GM19328 (cell line): ENCODE results near the gene PSMB8.

Source experiments
- ATAC-seq: cut with Tn5 transposase; IDR thresholded peaks from one replicate; pipeline ENCODE4 v1.9.1; 2021; ENCODE audit warnings: mild to moderate bottlenecking, moderate library complexity; ENCODE audit not compliant: unreplicated experiment

The PSMB8 gene

DNA sequence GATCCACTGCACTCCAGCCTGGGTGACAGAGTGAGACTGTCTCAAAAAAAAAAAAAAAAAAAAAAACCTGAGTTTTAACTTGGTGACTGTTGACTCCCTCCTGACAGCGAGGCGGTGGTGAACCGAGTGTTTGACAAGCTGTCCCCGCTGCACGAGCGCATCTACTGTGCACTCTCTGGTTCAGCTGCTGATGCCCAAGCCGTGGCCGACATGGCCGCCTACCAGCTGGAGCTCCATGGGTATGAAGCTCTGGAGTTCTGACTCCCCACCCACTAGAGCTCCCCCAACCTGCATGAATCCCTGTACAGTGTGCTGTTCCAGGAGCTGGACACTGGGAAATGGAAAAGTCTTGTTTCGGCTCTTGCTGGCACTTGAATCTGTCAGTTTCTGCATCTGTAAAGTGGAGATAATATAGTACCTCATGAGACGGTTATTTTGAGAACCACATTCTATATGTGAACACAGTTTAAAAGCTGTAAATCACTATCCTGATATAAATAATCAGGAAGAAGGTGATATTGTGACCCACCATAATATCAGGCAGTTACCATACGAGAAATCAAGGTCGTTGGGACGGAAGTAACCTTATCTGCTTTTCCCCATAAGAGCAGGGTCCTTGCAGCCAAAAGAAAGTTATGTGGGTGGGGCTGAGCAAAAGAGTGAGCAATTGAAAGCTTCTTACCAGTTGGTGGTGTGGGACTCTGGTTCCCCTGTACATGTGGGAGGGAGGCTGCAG is 13.5 kb upstream of the PSMB8 start:
- no peak for ATAC-seq

DNA sequence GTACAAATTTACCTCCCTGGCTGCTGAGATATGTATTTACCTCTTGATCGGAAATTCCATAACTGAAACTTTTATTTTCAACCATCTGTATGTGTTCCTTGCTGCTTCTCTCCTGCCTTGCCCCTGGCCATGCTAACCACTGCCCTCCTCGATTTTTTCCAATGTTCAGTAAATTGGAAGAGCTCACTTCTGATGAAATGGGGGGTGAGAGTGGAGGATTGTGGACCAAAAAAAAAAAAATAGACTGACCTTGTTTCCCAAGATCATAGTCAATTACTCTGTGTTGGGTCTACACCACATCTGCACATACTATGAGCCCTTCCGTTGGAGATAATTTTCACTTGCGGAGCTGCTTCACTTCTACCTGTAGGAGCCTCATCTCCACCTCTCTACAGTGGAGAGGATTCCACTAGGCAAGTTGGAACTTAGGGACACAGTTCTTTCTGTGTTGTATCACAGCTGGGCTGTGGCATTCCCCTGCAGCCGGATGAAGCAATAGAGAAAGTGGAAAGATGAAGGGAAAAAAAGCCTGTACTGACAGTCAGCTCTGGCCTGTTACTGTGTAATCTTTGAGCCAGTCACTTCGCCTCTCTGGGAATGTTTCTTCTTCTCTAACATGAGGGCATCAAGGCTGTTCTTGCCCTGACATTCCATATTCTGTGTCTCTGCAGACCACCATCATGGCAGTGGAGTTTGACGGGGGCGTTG is 11.8 kb upstream of the PSMB8 start:
- no peak for ATAC-seq

DNA sequence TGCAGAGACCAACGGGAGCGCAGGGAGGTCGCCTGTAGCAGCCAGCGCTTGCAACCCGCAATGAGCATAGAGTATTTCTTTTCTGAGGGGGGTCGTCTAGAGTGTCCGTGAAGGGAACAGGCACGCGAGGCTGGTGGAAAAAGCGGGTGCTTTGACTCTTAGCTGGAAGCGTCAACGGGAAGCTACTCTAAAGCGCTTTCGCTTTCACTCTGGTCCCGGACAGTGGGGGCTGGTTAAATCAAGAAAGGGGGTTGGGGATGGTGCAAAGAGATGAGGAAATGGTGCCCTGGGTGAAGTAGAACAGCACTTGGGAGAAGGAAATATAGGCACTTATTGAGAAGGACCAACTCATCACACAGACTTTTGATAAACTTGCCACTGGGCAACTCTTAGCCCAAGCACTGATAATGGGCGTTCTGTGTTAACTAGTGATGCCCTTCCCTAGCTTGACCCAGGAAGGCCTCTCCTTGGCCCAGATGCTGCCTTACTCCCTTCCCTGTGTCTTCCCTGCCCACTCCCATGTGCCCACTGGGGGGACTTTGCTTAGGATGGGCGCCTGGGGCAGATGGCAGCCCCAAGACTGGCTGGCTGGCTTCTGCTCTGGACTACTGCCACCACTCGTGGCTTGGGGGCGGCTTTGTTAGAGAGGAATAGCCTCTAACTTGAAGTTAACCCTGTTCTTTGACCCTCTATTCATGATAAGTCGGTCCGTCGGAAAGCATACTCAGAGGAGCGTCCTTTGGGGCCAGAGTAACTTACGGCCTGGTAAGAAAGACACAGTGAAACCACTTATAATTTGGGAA is 10.7 kb upstream of the PSMB8 start:
- no peak for ATAC-seq

DNA sequence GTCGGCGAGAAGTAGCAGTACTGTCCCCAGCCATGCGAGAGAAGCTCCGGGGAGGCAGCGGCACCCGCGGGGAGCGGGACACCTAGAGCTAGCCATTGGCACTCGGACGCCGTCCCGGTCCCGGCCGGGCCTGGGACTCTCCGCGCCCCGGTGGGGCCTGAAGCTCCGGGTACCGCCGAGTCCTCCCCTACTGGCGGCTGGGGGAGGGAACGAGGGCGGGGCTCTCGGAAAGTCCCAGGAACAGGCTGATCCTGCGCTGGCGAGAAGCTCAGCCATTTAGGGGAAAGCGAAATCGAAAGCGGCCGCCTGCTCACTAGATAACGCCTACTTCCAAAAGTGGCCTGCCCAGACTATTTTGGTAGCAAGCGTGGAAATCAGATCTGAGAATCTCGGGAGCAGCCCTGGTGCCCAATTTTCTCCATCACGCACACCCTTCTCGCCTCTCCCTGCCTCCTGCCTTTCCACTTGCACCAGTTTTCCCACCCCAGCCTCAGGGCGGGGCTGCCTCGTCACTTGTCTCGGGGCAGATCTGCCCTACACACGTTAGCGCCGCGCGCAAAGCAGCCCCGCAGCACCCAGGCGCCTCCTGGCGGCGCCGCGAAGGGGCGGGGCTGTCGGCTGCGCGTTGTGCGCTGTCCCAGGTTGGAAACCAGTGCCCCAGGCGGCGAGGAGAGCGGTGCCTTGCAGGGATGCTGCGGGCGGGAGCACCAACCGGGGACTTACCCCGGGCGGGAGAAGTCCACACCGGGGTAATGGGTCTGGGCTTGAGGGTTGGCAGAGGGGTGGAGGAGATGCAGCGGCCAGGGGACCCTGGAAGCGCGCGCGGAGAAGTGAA is 9.9 kb upstream of the PSMB8 start, which contains the start of the genes PSMB9 and TAP1:
TSS of gene PSMB9 (plus strand) at position 652 of the 835 bp plus-strand sequence. CDS start at position 690, 38 bp downstream.
TSS of gene TAP1 (minus strand) at position 164 of the 835 bp plus-strand sequence. CDS start at position 96, 68 bp downstream.
- peak; percentile 80 for ATAC-seq

DNA sequence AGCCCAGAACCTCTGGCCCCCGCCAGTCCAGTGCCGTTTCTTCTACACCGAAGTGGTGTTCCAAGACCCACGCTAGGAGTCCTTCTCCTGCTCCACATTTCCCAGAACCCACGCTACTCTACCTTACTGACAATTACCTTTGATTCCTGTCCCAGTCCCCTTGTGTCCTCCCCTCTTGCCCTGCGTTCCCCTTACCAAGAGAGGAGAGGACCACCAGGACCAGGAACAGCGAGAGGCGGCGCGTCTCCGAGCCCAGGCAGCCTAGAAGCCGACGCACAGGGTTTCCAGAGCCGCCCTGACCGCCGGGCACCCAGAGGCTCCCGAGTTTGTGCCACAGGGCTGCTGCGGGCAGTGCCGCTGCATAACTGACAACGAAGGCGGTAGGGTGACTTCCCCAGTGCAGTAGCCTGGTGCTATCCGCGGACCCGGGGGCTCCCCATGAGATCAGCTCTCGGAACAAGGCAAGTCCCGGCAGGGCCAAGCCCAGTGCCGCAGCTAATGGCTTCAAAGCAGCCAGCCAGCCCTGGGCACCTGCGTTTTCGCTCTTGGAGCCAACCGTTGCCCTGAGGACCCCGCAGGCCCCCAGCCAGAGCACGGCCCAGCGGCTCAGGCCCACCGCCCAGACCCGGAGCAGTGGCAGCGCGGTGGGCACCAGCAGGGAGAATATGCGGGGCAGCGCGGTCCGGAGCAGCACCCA is 9.1 kb upstream of the PSMB8 start:
- ATAC-seq, result no peak

DNA sequence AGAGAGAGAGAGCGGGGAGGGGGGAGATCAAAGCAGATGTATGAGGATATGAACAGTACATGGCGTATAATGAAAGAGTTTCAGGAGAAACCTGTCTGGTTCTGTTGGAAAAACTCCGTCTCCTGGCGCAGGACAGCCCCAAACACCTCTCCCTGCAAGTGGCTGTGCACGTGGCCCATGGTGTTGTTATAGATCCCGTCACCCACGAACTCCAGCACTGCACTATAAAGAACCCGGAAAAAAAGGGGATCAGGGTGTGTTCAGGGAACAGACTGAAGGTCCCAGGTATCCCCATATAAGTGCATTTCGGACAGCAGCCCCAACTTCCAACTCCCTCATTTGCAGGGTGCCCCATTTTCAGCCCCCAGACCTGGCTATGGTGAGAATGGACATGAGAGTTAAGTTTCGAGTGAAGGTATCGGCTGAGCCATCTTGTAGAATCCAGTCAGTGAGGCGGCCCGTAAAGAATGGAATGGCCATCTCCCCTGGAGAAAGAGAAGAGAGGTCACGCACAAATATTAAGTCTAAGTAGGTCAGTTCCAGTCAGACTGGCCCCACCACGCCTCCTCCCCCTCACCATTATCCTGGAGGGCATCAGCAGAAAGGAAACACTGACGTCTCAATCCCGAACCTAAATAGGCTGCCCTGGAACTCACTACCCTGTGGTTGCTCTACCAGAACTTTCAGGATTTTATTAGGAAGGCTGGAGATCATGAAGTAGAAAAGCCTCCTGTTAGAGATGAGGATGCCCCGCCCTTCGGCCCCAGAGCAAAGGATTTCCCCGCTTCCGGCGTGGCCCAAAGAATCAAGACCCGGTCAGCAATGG is 8.4 kb upstream of the PSMB8 start:
- no peak for ATAC-seq

DNA sequence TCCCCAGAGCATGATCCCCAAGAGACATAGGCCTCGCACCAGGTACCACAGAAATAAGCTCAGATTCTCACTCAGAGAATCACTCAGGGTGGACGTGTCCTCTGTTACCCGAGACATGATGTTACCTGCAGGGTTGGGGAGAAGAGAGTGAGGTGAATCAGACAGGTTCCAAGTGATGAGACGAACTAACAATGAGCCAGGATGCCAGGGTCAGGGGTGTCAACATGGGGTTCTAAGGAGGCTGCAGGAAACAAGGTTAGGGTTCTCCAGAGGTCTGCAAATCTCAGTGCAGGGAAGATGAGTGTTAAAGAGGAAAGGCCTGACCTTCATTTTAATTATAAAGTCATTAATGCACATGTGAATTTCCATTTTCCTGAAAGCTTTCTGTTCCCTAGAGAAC is 7.2 kb upstream of the PSMB8 start:
- ATAC-seq, result no peak

DNA sequence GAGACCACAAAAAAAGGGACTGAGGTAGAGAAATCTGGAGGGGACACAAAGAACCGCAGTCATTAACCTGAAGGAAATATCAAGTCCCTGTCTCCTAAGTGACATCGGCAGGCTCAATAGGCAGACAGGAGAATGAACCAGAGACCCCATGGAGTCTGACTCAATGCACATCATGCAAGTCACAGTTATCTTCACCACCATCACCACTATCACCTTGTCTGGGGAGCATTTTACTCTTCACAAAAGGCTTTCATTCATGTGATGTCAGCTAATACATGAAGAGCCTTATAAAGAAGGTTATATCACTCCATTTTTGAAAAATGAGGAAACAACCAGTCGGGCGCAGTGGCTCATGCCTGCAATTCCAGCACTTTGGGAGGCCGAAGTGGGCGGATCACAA is 5.3 kb upstream of the PSMB8 start:
- ATAC-seq, result no peak

DNA sequence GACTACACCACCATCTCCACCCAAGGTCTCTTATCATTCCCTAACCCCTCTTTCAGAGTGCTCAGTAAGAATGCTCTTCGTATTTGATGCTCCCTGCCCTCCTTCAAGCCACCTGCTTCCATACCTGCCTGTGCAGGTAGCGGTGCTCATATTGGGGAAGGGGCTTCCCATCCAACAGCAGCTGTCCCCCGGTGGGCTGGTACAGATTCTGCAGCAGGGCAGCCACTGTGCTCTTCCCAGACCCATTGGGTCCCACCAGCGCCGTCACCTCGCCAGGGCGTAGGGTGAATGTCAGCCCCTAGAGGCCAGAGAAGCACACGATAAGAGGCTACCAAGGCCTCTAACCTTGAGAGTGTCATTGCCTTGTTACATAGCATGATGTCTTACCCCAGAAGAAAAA is 3.9 kb upstream of the PSMB8 start:
- ATAC-seq, result no peak

DNA sequence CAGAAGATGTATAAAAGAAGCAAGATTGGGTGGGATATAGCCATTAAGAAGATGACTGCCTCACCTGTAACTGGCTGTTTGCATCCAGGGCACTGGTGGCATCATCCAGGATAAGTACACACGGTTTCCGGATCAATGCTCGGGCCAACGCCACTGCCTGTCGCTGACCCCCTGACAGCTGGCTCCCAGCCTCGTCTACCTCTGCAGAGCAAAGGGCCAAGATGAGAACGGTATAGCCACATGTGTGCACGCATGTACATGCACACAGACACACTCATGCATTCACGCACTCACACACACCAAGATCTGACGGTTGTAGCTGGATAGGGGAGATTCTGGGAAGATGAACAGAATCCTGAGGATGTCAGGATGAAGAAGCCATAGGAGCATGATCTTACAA is 3.2 kb upstream of the PSMB8 start:
- ATAC-seq, result no peak

DNA sequence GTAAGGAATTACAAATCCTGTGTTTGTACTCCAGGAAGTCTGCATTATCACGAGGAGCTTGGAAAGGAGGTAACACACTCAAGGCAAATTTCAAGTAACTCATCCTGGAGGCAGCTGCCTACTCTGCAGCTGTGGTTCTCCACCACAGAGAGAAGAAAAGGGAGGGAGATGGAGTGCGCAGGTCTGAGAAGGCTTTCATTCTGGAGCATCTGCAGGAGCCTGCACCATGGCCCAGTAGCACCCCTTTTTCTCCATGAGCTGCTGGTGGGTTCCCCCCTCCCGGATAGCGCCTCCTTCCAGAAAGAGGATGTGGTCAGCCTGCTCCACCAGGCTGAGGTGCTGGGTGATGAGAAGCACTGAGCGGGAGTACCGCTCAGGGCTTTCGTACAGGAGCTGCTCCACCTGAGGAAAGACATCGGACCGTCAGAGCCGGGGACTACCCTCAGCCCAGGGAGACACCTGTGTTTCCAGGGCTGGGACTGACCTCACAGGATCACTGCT is 1.6 kb upstream of the PSMB8 start:
- no peak for ATAC-seq

DNA sequence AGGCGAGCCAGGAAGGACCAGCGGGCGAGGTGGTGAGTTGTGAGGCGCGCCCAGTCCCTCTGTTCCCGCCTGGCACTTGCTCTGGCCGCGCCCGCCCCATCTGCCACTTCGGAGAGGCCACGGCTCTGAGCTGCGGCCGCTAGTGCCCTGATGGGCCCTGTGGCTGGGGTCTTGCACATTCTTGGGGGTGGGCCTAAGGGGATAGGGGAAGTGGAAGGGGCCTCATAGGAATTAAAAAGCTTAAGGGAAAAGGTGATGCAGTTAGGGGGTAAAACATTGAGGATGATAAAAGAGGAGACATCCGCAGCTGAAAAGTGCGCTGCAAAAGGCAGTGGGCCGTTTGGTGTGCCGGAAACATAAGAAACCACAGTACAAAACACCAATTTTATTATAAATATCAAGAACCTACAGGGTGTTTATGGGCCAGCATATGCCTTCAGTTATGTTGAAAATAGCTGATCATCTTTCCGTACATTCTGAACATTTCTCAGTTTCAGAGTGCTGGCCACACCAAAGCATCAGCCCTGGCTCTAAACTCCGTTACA is 1.1 kb upstream of the PSMB8 start:
- no peak for ATAC-seq

DNA sequence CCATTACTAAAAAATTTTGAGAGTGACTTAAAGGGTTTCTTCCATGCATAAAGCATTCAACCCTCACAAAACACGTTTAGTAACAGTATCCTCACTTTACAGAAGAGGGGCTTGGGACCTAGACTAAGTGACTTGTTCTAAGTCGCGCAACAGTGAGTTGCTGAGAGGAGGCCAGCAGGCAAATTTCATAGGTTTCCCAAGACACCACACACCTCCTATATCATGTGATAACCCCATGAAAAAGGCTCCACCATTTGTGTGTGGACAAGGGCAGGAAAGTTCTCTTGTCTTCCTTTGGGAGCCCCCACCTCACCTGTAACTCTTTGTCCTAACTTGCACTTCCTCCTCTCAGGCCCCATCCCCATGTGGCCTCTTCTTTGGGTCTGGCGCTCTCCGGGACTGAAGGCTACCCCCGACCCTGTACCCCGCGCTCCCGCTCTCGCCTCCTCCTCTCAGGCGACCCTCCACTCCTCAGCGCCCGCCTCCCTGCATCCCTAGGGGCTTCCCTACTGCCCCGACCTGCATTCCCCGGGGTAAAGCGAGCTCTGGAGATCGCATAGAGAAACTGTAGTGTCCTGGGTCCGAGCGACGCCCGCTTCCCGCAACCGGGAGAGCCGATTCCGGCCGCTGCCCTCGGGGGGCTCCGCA is 392 bp downstream of the PSMB8 start:
- no peak for ATAC-seq

DNA sequence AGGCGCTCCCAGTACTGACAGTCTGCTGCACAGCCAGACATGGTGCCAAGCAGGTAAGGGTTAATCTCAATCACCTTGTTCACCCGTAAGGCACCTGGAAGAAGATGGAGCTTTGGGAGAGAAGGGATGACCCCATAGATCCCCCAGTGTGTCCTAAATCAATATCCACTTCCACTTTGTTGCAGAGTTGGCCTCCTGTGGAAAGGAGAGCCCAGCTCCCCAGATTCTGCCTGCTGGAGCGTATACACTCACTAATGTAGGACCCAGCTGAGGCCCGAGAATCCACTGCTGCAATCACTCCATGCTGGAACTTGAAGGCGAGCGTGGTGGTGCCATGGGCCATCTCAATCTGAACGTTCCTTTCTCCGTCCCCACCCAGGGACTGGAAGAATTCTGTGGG is 1.2 kb downstream of the PSMB8 start:
- ATAC-seq, result no peak

DNA sequence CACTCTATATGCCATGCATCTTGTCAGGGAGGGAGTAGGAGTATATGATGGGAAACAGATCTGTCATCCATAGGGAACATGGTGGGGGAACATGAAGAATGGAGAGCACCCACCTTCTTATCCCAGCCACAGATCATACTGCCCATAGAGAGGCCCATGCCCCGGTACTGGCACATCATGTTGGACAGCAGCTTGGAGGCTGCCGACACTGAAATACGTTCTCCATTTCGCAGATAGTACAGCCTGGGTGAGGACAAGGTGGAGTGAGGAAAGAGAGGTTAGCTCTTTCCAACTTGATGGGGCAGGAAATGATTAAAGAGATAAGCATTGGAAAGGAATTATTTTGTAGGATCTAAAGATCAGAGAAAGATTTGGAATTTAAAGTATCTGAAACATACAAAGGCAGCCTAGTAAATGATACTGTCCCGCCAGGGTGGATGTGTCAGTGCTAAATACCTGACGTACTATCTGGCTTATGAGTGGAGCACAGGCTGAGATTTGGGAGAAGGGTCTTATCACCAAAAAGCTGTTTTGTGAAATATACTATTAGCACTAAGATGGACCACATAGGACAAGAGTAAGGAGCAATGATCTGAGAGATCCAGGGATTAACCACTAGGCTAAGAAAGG is 1.7 kb downstream of the PSMB8 start:
- ATAC-seq, result no peak

DNA sequence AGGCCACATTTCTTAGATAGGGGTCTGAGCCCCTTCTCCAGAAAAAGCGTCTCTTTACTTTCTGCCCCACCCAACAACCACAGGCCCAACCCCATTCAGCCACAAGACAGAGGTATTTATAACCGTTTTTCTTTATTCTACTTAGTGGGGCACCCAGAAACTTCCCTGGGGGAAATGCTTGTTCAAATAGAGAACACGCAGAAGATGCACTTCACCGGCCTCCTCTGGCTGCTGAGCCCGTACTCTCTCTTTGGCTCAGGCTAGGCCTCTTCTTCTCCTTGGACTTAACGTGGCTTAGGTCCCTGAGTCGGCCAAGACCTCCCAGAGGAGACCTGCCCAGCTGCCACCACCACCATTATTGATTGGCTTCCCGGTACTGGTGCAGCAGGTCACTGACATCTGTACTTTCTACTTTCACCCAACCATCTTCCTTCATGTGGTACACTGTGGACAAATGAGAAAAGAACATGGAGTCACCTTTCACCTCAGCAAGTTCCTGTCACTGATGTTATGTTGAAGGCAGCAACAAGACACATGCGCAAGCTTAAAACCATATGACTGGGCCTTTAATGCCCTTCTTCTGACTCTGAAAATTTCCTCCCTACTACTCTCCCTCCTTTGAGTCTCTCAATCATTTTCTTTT is 3.1 kb downstream of the PSMB8 start:
- no peak for ATAC-seq

DNA sequence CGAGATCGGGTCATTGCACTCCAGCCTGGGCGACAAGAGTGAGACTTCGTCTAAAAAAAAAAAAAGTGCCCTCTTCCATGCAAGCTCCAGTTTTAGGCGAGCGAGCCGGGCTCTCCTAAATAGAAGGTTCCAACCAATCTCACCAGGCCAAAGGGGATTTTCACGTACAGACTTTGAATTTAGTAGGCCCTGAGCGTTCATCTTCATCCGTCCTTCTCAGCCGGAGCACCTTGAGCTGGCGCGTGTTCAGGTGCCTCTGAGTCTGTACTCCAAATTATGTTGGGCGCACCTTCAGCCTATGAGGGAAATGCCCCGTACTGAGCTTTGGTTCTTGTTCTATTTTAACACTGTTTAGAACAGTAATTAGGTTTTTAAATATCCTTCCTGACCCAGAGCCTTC is 4.5 kb downstream of the PSMB8 start:
- ATAC-seq, result no peak
